GM19240 (cell line): ENCODE results near the gene F10.
"Not testable (repeated sequence)": the region's sequence is repeated elsewhere in the genome, so short reads cannot be mapped to it uniquely, and the experiment has no call there.

ENCODE experiments used
- DNase-seq: peaks from one replicate; pipeline ENCODE4 v3.0.0; 2011; ENCODE audit warnings: low spot score; ENCODE audit not compliant: insufficient read length

F10 gene

GRCh38 chr13:113098162-113098732, 24.4 kb upstream of the F10 start:
- no peak for DNase-seq

GRCh38 chr13:113099142-113099541, 23.5 kb upstream of the F10 start:
- DNase-seq = no peak

GRCh38 chr13:113102302-113102701, 20.3 kb upstream of the F10 start:
- DNase-seq = not testable (repeated sequence)

GRCh38 chr13:113102727-113103126, 19.9 kb upstream of the F10 start:
- DNase-seq = no peak

- no peak for DNase-seq
These were observed 19.0 kb upstream of the F10 start for GRCh38 chr13:113103646-113104045.

GRCh38 chr13:113105032-113105920, 17.3 kb upstream of the F10 start, which contains the start of gene F7:
Gene F7, plus strand, starts transcription at chr13:113105791. Its CDS starts 51 bp downstream, at chr13:113105842.
- no peak for DNase-seq

- no peak for DNase-seq
These were observed 16.6 kb upstream of the F10 start for GRCh38 chr13:113105921-113106452.

- DNase-seq = no peak
These were observed 15.8 kb upstream of the F10 start for GRCh38 chr13:113106711-113107351.

- DNase-seq = not testable (repeated sequence)
These were observed 14.1 kb upstream of the F10 start for GRCh38 chr13:113108521-113108920.

- DNase-seq = no peak
These were observed 13.2 kb upstream of the F10 start for GRCh38 chr13:113109151-113110047.

GRCh38 chr13:113110048-113110851, 12.3 kb upstream of the F10 start:
- DNase-seq = no peak

- DNase-seq = no peak
These were observed 11.7 kb upstream of the F10 start for GRCh38 chr13:113110852-113111315.

- DNase-seq = not testable (repeated sequence)
These were observed 10.8 kb upstream of the F10 start for GRCh38 chr13:113111821-113112220.

GRCh38 chr13:113112475-113112874, 10.1 kb upstream of the F10 start:
- DNase-seq = not testable (repeated sequence)

GRCh38 chr13:113112893-113113845, 9.4 kb upstream of the F10 start:
- DNase-seq = no peak

GRCh38 chr13:113113846-113114271, 8.7 kb upstream of the F10 start:
- DNase-seq = no peak

GRCh38 chr13:113114511-113115362, 7.9 kb upstream of the F10 start:
- DNase-seq = no peak
